ENCODE measurements around the gene ZBTB8OS. TPM values are rescaled to one million over a fixed set of nuclear protein-coding genes. Genes with fewer than 3 reads are reported as not detected.

ZBTB8OS gene
- total RNA-seq, 1 experiment from 2014 or later, result 49.2 TPM

DNA sequence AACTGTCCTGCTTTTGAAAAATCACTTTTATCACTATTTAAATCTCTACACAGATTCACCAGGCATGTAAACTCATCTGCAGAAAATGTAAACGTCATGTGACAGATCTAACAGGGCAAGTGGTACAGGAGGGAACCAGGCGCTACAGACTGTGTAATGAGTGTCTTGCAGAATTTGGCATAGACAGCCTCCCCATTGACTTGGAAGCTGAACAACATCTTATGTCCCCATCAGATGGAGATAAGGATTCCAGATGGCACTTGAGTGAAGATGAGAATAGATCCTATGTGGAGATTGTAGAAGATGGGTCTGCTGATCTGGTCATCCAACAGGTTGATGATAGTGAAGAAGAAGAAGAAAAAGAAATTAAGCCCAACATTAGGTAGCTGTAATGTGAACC, 50.3 kb downstream of the ZBTB8OS start:
- H3K4me2 ChIP-seq (ENCODE audit: low read length), result no peak overlapping the region
- TF ChIP-seq POLR2A (IDR thresholded peaks at IDR 0.05; ENCODE audit: borderline replicate concordance, extremely low read depth, insufficient read depth, insufficient read length), result no peak
- TF ChIP-seq SRF (IDR thresholded peaks at IDR 0.05; ENCODE audit: low read depth), result no peak
- no peak for TF ChIP-seq ZNF274 (IDR thresholded peaks at IDR 0.05; ENCODE audit: low read depth, low read length)
- TF ChIP-seq EGR1 (IDR thresholded peaks at IDR 0.05; ENCODE audit: low read depth), result no peak
- TF ChIP-seq, protein P1, sequence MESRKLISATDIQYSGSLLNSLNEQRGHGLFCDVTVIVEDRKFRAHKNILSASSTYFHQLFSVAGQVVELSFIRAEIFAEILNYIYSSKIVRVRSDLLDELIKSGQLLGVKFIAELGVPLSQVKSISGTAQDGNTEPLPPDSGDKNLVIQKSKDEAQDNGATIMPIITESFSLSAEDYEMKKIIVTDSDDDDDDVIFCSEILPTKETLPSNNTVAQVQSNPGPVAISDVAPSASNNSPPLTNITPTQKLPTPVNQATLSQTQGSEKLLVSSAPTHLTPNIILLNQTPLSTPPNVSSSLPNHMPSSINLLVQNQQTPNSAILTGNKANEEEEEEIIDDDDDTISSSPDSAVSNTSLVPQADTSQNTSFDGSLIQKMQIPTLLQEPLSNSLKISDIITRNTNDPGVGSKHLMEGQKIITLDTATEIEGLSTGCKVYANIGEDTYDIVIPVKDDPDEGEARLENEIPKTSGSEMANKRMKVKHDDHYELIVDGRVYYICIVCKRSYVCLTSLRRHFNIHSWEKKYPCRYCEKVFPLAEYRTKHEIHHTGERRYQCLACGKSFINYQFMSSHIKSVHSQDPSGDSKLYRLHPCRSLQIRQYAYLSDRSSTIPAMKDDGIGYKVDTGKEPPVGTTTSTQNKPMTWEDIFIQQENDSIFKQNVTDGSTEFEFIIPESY (IDR thresholded peaks at IDR 0.05; ENCODE audit: extremely low read depth, insufficient replicate concordance, low read length), result no peak
- no peak for TF ChIP-seq EZH2 (IDR thresholded peaks at IDR 0.05)
- TF ChIP-seq, protein P2, sequence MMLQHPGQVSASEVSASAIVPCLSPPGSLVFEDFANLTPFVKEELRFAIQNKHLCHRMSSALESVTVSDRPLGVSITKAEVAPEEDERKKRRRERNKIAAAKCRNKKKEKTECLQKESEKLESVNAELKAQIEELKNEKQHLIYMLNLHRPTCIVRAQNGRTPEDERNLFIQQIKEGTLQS (IDR thresholded peaks at IDR 0.05), result no peak
- no peak for TF ChIP-seq TCF7L2 (IDR thresholded peaks at IDR 0.05; ENCODE audit: borderline replicate concordance, extremely low read depth, insufficient read depth, insufficient read length)
- no peak for TF ChIP-seq POLR2AphosphoS5 (IDR thresholded peaks at IDR 0.05; ENCODE audit: low read depth, low read length)
- no peak for TF ChIP-seq ZFX (IDR thresholded peaks at IDR 0.05)
- H3K9me2 ChIP-seq (ENCODE audit: insufficient read depth), result no peaks in the 10 kb centered on the region
- BruUV-seq (replicated peaks), result no TSS peak
- H4K20me1 ChIP-seq (ENCODE audit: insufficient read depth), result no peaks in the 10 kb centered on the region
- H2AFZ ChIP-seq (ENCODE audit: low read depth, low read length, poor library complexity, severe bottlenecking), result no peak overlapping the region
- no peak for ATAC-seq
- no peaks in the 10 kb centered on the region for H3K27me3 ChIP-seq (ENCODE audit: insufficient read depth, low read length)
- CTCF ChIA-PET, result no interaction called here
- H3K27ac ChIP-seq (ENCODE audit: low read depth, low read length), result no peak overlapping the region
- POLR2A ChIA-PET, result no interaction called here
- no peak overlapping the region for H3K4me3 ChIP-seq (replicated peaks in 1 of 2; ENCODE audit: low read depth in 1 of 2, low read length in 2 of 2)
- peaks cover 1 to 2% of the 10 kb centered on the region in 2 experiments; a peak in 1 of 4 replicates for H3K36me3 ChIP-seq (ENCODE audit: control insufficient read depth in 1 of 2, insufficient read depth in 2 of 2, low read length in 2 of 2)
- intact Hi-C loops (cut with micrococcal nuclease), result no loop called here
- no peak overlapping the region for H3K9ac ChIP-seq (ENCODE audit: low read length)
- RAD21 ChIA-PET (ENCODE audit: low non-redundant PET in 1 of 2, low total read pairs in 2 of 2, uncharacterized antibody in 2 of 2, unreplicated experiment in 2 of 2), result no interaction called here
- H3K79me2 ChIP-seq (ENCODE audit: insufficient read depth, low read length), result no peaks in the 10 kb centered on the region
- no peaks in the 10 kb centered on the region for H3K4me1 ChIP-seq (ENCODE audit: control insufficient read depth in 1 of 2, insufficient read depth in 2 of 2, low read length in 2 of 2)
- no peak for DNase-seq (ENCODE audit: low read depth, low spot score)
- no peaks in the 10 kb centered on the region for H3K9me3 ChIP-seq (ENCODE audit: control insufficient read depth in 1 of 2, insufficient read depth in 1 of 2, low read depth in 1 of 2, low read length in 2 of 2)

Measured in HCT116 (cell line).